HTR-8/SVneo (cell line): ENCODE measurements around the gene COMMD1.
"Not testable (repeated sequence)": the region's sequence is repeated elsewhere in the genome, so short reads cannot be mapped to it uniquely, and the experiment has no call there.

Experiments used
- DNase-seq: peaks from one replicate; pipeline ENCODE4 v3.0.0; 2011; ENCODE audit warnings: low spot score, mixed read lengths; ENCODE audit not compliant: insufficient read length
- FAIRE-seq: peaks from 2 replicates; lab custom pipeline; 2011; peaks lifted over from hg19 to GRCh38; lab: Jason Lieb, UNC

The COMMD1 gene

DNA sequence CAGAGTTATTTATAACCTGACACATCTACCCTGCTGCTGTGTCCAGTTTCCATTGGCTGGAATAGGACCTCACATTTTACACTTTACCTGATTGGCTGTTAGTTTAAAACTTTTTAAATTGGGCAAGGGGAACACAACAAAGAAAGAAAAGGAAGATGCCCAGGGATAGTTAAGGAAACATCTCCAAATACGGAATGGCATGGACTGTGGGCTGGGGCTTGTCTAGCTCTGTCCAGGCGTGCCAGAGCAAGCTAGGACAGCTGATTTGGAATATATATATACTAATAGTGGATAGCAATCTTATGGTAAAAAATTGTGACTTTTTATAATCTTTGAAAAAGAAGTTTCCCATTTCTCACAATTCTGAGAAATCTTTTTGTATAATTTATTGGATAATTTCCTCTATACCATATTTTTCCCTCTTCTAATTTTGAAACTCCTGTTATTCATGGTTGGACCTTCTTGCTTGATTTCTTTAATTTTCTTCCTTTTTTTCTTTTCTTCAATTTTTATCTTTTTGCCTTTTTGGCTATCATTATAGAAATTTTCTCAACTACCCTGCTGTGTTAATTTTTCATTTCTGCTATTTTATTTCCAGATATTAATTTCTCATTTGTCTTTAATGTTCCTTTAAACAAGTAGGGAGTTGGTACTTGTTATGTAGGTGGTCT, 55.9 kb downstream of the COMMD1 start:
- DNase-seq, result no peak
- FAIRE-seq, result no peak

DNA sequence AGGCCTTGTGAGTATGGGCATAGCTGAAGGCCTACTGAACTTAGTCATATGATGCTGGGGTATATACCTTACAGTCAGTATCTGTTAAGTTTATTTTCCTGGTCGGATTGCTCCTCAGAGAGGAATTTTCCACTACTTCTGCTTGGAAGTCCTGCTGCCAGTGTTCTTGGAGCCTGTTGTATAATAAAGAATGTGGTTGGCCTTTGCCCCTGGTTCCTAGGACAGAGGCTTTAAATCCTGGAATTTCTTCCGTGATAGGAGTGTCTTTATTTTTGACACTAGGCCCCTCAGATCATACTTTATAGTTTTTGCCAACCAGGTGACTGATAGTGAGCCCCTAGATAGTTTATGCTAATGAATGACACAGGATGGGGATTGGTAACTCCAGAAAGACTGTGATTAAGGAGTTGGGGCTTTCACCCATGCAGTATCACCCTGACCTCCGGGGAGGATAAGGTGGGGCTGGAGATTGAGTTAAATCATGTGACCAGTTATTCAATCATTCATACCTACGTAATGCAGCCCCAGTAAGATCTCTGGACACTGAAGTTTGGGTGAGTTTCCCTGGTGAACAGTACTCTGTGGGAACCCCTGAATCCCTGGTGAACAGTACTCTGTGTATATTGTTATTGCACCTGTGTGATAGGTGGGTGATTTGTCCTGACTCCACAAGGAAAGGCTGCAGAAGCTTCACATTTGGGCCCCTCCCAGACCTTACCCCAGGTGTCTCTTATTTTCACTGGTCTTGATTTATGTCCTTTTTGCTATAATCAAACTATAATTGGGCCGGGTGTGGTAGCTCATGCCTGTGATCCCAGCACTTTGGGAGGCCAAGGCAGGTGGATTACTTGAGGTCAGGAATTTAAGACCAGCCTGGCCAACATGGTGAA, 56.9 kb downstream of the COMMD1 start:
- FAIRE-seq (no peak), DNase-seq (no peak)

DNA sequence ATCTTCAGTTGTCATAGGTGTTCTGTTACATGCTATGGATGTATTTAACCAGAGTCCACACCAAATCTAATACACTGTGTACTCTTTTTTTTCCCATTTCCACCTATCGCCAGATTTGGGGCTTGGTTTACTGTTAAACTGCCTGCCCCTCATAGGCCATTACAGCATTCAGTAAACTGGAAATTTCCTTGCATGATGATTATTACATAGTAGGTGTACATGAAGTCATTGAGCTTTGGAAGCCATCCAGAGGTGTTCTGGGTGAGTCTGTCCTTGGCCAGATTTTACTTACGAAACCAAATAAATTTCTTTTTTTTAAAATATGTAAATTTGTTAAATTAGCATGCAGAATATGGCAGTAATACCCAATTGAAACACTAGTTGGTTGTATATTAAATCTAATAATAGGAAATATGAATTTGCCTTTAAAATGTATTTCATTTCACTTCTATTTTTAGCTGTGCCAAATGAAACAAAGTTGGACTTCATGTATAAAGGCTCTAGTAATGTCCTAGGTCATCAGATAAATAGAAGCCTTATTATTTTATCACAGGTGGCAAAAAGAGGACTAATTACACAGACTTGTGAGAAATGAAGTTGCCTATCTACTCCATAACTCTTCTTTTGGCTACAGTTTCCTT, 60.7 kb downstream of the COMMD1 start:
- DNase-seq, result no peak
- FAIRE-seq, result no peak

DNA sequence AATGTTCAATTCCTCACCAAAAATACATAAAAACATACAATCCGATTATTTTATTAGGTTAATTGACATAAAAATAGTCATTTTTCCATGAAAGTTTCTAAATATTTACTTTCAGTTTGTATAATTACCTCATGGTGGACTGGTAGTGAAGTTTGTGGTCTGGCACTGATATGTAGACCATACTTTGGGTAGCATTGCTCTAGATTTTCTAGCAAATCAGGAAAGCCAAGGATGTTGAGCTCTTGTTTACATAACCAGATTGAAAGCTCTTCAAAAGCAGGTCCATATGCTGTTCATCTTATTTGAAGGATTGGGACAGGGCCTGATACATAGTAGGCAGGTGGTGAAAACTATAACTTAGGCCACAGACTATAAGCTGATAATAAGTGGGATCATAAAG, 61.8 kb downstream of the COMMD1 start:
- DNase-seq (no peak), FAIRE-seq (peak; percentile 54)

DNA sequence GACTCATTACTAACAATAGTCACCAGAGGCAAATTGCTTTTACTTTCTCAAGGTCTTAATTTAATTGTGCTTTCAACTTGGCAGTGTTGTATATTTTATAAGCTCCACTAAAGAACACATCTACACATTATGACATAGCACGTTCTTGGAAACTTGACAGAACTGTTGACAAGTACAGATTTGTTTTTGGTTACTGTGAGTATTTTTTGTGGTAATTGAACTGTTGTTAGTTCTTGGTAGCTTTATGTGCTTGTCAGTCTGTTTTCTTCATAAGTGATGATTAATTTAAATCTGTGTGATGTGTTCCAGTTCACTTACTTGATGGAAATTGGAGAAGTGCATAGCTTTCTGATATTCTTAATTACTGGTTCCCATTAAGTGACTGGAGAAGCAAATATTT, 63.9 kb downstream of the COMMD1 start:
- FAIRE-seq (no peak), DNase-seq (no peak)

DNA sequence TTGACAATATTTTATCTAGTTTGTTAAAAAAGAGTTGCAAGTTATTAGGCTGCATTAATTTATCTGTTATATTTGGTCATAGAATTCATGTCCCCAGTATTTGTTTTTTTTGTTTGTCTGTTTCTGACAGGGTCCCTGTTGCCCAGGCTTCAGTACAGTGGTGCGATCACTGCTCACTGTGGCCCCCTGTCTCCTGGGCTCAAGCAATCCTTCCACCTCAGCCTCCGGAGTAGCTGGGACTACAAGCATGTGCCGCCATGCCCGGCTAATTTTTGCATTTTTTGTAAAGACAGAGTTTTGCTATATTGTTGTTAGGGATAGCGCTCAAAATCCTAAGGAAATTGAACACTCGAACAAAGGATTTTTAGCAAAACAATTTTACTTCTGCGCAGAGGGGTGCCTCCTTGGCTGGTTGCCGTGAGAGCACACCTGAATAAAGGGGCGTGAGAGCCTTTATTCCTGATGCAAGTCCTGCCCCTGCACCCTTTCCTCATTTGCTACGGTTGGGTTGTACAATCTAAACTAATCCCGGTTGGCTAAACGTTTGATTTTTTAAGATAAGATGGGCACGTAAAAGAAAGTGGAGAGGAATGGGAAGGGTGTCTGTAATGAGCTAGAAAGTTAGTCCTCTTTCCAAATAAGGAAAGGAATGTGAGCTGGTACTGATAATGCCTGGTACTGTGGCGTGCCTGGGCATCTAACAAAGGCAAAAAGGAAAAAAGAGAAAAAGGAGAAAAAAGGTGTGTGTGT, 65.5 kb downstream of the COMMD1 start:
- FAIRE-seq (peak; percentile 69), DNase-seq (no peak)

DNA sequence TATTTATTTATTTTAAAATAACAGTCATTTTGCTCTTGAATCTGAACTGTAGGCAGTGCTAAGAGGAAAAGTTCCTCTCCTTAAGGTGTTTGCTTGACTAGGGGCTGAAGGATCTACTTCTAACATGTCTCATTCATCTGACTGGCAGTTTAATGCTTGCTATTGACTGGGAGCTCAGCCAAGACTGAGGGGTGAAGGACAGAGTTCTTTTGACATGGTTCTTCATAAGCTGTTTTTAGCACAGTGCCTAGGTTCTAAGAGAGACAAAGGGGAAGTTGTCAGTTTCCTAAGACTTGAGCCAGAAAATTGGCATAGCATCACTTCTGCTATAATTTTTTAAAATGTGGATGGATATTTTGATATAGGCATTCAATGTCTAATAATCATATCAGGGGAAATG, 73.0 kb downstream of the COMMD1 start:
- FAIRE-seq, result no peak

DNA sequence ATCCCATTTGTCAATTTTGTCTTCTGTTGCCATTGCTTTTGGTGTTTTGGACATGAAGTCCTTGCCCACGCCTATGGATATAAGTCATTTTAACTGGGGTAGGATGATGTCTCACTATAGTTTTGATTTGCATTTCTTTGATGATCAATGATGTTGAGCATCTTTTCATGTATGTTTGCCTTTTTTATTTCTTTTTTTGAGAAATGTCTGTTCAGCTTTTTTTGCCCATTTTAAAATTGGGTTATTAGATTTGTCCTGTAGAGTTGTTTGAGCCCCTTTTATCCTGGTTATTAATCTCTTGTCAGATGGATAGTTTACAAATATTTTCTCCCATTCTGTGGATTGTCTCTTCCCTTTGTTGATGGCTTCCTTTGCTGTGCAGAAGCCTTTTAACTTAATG, 75.3 kb downstream of the COMMD1 start:
- no peak for FAIRE-seq

More for the DNA sequence above, 73.0 kb downstream of the COMMD1 start:
- DNase-seq, result no peak

DNA sequence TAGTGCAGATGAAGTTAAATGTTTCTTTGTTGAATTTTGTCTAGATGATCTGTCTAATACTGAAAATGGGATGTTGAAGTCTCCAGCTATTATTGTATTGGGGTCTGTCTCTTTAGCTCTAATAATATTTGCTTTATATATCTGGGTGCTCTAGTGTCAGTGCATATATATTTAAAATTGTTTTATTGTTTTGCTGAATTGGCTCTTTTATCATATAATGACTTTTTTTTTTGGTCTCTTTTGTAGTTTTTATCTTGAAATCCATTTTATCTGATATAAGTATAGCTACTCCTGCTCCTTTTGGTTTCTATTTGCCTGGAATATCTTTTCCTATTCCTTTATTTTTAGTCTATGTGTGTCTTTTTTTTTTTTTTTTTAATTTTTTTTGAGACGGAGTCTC, 79.2 kb downstream of the COMMD1 start:
- no peak for FAIRE-seq
- no peak for DNase-seq

More for the DNA sequence above, 75.3 kb downstream of the COMMD1 start:
- no peak for DNase-seq

DNA sequence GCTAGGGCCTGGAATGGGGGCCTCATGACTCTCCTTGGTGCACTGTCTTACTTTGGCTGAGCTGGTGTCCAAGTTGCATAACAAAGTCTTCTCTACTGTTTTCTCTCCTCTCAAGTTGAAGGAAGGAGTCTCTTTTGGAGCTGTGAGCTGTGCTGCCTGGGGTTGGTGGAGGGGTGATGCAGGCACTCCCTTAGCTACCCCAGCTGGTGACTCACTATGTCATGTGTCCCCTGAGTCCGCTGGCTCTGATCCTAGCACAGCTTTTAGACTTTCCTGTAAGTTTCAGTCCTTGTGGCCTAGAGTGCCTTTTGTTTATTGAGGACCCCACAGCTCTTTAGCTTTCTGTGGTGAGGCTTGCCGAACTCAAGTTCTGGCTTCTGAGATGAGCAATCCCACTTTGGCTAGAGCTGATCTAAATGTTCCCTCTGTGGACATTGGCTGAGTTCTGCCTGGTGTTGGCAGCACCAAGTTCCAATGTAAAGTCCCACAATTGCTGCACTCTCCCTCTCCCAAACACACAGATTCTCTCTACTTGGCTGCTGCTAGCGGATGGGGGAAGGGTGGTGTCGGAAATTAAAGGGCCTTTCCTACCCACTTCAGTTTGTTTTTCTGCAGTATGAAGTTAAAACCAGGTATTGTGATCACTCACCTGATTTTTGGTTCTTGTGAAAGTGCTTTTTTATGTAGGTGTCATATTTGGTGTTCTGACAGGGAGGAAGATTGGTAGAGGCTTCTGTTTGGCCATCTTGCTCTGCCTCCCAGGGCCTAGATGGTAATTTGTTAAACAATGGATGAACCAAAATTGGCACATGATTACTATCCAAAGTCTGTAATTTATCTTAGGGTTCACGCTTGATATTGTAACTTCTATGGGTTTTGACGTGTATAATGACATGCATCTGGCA, 83.2 kb downstream of the COMMD1 start:
- no peak for FAIRE-seq

DNA sequence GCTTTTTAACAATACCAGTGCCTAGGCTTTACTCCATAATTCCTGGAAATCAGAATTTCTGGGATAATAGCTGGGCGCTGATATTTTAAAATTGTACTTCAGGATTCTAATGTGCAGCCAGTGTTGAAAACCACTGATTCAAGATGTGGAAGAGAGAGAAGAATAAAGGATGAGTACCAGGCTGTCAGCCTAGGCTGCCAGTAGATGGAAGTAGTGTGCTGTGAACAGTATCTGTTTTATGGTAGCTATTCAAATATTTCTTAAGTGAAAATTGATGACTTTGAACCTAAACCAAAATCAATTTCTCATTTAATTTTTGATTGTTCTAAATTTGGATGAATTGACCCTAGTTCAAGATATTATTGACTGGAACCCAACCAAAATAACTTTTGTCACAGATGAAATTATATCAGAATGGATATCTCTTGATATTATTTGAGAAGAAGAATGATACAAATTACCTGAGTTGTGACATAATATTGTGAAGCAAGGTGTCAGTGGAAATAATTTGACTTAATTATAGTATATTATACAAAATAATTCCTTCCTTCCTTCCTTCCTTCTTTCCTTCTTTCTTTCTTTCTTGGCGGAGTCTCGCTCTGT, 88.0 kb downstream of the COMMD1 start:
- DNase-seq (peak; percentile 50), FAIRE-seq (no peak)

More for the DNA sequence above, 83.2 kb downstream of the COMMD1 start:
- DNase-seq, result no peak

DNA sequence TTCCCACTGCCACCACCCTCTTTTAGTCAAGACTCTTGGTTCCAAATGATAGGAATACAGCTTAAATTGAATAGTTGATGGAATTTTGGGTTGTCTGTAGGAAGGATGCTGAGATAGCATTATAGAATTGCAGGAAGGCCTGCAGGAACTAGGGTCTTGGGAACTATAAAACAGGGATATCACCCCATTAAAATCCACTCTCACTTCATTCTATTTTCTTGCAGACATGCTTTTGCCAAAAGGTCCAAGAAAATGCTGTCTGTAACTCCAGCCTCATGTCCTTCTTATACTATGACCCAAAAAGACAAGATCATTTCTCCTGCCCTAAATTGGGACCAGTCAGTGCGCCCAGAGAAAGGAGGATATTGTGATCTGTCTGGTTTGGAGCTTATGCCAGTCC, 89.1 kb downstream of the COMMD1 start:
- FAIRE-seq, result no peak
- no peak for DNase-seq

DNA sequence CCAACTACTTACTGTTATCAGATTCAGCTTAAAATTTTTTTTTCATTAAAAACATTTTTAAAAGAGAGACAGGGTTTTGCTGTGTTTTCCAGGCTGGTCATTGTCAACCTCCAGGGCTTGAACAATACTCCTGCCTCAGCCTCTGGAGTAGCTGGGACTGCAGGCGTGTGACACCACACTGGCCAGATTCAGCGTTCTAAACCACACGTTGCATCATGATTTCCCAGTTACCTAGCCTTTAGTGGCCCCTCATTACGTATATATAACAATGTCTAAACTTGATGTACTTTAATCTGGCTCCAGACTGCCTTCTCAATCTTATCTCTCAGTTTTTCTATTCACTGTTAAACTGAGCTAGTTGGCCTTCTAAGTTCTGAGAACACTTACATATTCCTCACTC, 89.6 kb downstream of the COMMD1 start:
- no peak for DNase-seq
- FAIRE-seq, result no peak

DNA sequence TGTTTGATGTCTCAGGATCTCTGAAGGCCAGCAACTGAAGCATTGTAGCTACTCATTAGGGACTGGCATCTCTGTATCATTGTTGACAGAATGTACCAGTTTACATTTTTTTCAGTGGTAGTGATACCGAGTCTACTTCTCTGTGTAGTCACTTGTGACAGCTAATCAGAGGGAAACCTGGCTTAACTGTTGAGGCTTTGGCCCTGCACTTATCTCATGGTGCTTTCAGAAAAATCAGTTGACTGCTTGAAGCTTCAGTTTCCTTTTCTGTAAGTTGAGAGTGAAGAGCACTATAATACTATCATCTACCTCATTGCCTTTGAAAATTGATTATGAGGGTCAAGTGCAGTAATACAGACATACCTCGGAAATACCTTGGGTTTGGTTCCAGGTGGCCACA, 90.0 kb downstream of the COMMD1 start:
- DNase-seq, result no peak
- FAIRE-seq, result no peak

DNA sequence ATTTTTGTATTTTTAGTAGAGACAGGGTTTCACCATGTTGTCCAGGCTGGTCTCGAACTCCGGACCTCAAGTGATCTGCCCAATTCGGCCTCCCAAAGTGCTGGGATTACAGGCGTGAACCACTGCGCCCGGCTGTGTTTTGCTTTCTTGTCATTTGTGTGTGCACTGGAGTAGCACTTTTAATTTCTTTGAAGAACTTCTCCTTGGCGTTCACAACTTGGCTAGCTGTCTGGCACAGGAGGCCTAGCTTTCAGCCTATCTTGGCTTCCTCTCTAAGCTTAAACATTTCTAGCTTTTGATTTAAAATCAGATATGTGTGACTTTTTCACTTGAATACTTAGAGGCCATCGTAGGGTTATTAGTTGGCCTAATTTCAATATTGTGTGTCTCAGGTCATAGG, 93.0 kb downstream of the COMMD1 start:
- FAIRE-seq, result no peak
- DNase-seq, result no peak

DNA sequence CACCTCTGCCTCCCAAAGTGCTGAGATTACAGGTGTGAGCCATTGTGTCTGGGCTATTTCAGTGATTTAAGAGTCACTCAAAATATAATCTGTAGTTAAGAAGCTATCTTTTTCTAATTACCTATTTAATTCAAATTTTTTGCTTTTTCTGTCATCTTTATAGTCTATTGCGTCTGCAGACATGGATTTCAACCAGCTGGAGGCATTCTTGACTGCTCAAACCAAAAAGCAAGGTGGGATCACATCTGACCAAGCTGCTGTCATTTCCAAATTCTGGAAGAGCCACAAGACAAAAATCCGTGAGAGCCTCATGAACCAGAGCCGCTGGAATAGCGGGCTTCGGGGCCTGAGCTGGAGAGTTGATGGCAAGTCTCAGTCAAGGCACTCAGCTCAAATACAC, 95.1 kb downstream of the COMMD1 start:
- DNase-seq (no peak), FAIRE-seq (no peak)

DNA sequence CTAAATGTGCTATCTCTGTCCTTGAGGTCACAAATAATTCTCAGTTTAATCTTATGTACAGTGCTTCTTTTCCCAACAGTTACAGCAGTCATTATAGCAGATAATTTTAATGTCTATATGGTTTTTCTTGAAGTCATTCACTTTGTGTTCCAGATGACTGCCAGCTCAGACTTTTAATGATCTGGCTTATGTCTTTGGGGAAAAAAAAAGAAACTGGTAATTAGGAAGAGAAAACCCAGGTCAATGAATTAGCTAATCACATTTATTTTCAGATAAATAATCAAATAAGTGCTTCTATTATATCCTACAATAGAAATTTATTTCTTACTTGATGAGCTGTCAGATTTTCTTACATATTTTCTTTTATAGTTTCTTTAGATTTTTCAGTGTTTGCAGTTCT, 96.0 kb downstream of the COMMD1 start:
- FAIRE-seq, result no peak
- no peak for DNase-seq

DNA sequence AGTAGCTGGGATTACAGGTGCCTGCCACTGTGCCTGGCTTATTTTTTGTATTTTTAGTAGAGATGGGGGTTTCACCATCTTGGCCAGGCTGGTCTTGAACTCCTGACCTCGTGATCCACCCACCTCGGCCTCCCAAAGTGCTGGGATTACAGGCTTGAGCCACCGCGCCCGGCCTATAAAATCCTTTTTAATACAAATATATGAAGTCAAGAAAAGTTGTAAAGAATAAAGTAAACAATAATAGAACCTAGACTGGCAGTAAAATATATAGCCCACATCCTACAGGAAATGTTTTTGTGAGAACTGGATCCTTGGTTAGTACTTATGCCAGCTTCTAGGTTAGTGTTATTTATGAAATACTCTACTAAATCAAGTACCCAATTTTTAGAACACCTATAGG, 99.0 kb downstream of the COMMD1 start:
- DNase-seq, FAIRE-seq: not testable (repeated sequence)

DNA sequence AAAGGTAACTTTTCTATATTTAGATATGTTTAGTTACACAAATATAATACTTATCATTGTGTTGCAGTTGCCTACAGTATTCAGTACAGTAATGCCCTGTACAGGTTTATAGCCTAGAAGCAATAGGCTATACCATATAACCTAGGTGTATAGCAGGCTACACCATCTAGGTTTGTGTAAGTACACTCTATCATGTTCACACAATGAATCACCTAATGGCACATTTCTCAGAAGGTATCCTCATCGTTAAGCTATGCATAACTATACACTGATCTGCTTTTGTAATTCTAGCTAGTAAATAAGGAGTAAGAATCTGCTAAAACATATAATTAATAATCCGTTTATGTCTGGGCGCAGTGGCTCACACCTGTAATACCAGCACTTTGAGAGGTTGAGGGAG, 102.1 kb downstream of the COMMD1 start:
- FAIRE-seq (no peak), DNase-seq (no peak)
